KG1 (cell line): Measurements from ENCODE around the gene ALOX15.
"Not testable (repeated sequence)": the region's sequence is repeated elsewhere in the genome, so short reads cannot be mapped to it uniquely, and the experiment has no call there.

Experiments
- DNase-seq: peaks from one replicate; lab custom pipeline; 2025; lab: John Stamatoyannopoulos, UW

Gene ALOX15

GRCh38 chr17:4652997-4653396 is 11.5 kb upstream of the ALOX15 start:
- no peak for DNase-seq

GRCh38 chr17:4648741-4649140 is 7.3 kb upstream of the ALOX15 start:
- no peak for DNase-seq

GRCh38 chr17:4645642-4646041 is 4.2 kb upstream of the ALOX15 start:
- no peak for DNase-seq

GRCh38 chr17:4643676-4644075 is 2.2 kb upstream of the ALOX15 start:
- no peak for DNase-seq

- no peak for DNase-seq
Measured at GRCh38 chr17:4642286-4642685, 808 bp upstream of the ALOX15 start.

GRCh38 chr17:4640569-4641188 is 799 bp downstream of the ALOX15 start:
- DNase-seq: not testable (repeated sequence)

- not testable (repeated sequence) for DNase-seq
Measured at GRCh38 chr17:4639301-4640059, 2.0 kb downstream of the ALOX15 start.

- not testable (repeated sequence) for DNase-seq
Measured at GRCh38 chr17:4638766-4639165, 2.7 kb downstream of the ALOX15 start.

- no peak for DNase-seq
Measured at GRCh38 chr17:4636474-4637100, 4.9 kb downstream of the ALOX15 start.

- DNase-seq: no peak
Measured at GRCh38 chr17:4635823-4636375, 5.6 kb downstream of the ALOX15 start.

- DNase-seq: no peak
Measured at GRCh38 chr17:4634976-4635375, 6.5 kb downstream of the ALOX15 start.

GRCh38 chr17:4633643-4634042 is 7.8 kb downstream of the ALOX15 start:
- no peak for DNase-seq

GRCh38 chr17:4632581-4632920 is 8.9 kb downstream of the ALOX15 start:
- no peak for DNase-seq

GRCh38 chr17:4631836-4632580 is 9.5 kb downstream of the ALOX15 start:
- DNase-seq: no peak

GRCh38 chr17:4631431-4631830 is 10.0 kb downstream of the ALOX15 start:
- no peak for DNase-seq

- DNase-seq: no peak
Measured at GRCh38 chr17:4626734-4627256, 14.7 kb downstream of the ALOX15 start.

GRCh38 chr17:4625181-4625617 is 16.3 kb downstream of the ALOX15 start:
- DNase-seq: no peak

GRCh38 chr17:4624451-4624911 is 17.0 kb downstream of the ALOX15 start:
- DNase-seq: not testable (repeated sequence)

- DNase-seq: no peak
Measured at GRCh38 chr17:4623249-4623648, 18.2 kb downstream of the ALOX15 start.

GRCh38 chr17:4622375-4622774 is 19.1 kb downstream of the ALOX15 start:
- DNase-seq: no peak

GRCh38 chr17:4620531-4621101 is 20.9 kb downstream of the ALOX15 start:
- no peak for DNase-seq
